ENCODE data around the gene PBRM1.
"Not testable (repeated sequence)": the region's sequence is repeated elsewhere in the genome, so short reads cannot be mapped to it uniquely, and the experiment has no call there.

The PBRM1 gene

DNA sequence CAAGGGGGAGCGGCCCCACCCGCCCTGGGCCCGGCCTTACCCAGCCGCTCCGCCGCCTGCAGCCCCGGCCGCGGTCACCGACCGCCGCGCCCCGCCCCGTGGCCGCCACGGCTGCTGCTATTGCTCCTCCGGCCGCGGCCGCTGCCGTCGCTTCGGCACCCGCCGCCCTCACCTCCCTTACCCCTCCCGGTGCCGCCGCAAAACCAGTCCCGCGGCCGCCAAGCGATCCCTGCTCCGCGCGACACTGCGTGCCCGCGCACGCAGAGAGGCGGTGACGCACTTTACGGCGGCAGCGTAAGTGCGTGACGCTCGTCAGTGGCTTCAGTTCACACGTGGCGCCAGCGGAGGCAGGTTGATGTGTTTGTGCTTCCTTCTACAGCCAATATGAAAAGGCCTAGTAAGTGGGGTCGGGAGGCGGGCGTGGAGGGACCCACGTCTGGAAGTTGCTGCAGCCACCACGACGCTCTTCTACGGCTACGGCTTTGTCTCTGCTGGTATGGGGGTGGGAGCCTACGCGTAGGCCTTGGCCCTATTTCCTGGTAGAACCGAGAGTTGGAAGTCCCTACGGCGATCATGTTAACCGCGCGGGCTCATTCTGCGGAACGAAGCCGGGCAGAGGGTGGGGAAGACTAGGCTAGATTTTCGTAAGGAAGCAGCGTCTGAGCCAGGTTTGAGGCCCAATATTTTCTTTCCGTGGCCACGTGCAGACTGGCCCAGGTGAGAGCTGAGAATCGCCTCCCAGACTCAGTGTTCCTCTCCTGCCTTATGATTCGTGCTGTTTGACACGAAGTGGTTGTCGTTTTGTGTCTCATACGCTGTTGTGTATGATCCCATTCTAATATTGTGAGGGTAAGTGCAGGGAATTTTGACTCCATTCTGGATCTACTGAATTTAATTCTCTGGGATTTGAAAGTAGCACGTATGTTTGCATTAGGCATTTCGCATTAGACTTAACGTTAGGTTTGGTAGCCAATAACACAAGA lies at the start of gene PBRM1, which contains the start of gene GNL3:
TSS of gene PBRM1 (minus strand) at position 205 of the 983 bp plus-strand sequence.
TSS of gene GNL3 (plus strand) at position 324 of the 983 bp plus-strand sequence. CDS start at position 385, 61 bp downstream.
- peak; percentile 75 for DNase-seq (ENCODE audit: low read depth)

DNA sequence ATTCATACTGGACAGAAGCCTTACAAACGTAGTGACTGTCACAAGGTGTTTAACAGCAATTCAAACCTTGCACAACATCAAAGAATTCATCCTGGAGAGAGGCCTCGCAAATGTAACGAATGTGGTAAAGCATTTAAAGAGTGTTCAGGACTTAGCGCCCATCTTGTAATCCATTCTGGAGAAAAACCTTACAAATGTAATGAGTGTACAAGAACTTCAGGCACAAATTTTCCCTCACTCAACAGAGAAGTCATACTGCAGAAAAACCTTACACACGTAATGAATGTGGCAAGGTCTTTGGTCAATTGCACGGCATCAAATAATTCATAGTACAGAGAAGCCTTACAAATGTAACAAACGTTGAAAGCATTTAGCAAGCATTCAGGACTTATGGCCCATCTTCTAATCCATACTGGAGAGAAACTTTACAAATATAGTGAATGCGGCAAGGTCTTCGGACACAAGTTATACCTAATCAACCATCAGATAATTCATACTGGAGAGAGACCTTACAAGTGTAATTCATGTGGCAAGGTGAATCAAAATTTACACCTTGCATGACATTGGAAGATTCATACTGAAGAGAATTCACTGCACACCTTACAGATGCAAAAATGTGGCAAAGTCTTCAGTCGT lies 47.7 kb upstream of the PBRM1 start:
- DNase-seq (ENCODE audit: low read depth): no peak

DNA sequence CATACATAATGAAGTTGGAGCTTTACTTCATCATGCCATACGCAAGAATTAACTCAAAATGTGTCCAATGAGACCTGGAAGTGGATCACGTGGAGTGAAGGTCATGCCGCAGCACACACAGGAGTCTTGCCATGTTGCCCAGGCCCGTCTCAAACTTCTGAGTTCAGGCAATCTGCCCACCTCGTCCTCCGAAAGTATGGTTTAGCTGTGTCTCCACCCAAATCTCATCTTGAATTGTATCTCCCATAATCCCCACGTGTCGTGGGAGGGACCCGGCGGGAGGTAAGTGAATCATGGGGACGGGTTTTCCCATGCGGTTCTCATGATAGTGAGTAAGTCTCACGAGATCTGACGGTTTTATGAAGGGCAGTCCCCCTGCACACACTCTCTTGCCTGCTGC lies 45.9 kb upstream of the PBRM1 start:
- DNase-seq (ENCODE audit: low read depth): no peak

DNA sequence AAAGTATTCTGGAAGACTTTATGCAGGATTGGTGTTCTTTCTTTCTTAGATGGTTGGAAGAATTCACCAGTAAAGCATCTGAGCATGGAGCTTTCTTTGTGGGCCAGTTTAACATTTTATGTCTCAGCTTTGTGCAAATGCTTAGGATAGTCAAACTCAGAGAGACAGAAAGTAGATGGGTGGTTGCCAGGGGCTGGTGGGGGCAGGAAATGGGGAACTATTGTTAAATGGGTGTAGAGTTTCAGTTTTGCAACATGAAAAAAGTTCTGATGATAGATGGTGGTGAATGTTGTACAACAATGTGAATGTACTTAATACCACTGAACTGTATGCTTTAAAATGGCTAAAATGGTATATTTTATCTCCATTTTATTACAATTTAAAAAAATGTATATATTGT lies 45.0 kb upstream of the PBRM1 start:
- DNase-seq (ENCODE audit: low read depth): no peak

DNA sequence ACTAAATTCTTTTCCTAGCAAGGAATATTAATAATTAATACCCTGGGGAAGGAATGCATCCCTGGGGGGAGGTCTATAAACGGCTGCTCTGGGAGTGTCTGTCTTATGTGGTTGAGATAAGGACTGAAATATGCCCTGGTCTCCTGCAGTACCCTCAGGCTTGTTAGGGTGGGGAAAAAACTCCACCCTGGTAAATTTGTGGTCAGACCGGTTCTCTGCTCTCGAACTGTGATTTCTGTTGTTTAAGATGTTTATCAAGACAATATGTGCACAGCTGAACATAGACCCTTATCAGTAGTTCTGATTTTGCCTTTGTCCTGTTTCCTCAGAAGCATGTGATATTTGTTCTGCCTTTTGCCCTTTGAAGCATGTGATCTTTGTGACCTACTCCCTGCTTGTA lies 43.0 kb upstream of the PBRM1 start:
- not testable (repeated sequence) for DNase-seq (ENCODE audit: low read depth)

DNA sequence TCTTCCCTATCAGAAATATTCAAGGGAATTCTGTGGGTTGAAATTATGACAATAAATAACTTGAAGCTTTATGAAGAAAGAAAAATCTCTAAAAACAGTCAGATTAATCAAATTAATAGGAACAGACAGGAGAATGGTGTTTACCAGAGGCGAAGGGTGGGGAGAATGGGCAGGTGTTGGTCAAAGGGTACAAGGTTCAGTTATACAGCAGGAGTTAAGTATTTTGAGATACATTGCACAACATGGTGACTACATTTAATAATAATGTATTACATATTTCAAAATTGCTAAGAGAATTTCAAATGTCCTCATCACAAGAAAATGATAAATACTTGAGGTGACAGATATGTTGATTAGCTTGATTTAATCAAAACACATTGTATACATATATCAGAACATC lies 38.8 kb upstream of the PBRM1 start:
- no peak for DNase-seq (ENCODE audit: low read depth)

DNA sequence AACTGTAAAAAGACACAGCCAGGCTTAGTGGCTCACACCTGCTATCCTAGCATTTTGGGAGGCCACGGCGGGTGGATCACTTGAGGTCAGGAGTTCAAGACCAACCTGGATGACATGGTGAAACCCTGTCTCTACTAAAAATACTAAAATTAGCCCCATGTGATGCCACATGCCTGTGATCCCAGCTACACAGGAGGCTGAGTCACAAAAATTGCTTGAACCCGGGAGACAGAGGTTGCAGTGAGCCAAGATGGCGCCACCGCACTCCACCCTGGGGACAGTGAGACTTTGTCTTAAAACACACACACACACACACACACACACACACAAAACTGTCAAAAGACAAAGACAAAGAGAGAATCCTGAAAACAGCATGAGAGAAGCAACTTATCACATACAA lies 38.2 kb upstream of the PBRM1 start:
- no peak for DNase-seq (ENCODE audit: low read depth)

DNA sequence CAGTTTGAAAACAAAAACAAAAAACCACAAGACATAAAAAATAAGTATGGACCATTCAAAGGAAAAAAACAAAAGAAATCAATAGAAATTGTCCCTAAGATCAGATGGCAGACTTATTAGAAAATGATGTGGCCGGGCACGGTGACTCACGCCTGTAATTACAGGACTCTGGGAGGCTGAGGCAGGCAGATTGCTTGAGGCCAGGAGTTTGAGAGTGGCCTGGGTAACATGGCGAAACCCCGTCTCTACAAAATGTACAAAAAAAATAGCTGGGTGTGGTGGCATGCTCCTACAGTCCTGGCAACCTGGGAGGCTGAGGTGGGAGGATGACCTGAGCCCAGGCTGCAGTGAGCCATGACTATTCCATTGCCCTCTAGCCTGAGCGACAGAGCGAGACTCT lies 36.8 kb upstream of the PBRM1 start:
- no peak for DNase-seq (ENCODE audit: low read depth)

DNA sequence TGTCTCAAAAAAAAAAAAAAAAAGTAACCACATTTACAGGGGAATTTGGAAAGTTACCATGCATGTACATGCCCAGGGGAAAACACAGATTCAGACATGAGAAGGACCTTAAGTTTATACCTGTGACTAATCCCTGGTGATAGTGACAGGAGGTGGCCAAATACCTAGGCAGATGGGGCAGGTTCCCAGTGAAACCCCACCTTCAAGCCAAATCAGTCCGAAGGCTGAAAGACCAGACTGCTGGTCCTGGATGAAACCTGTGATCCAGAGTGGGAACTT lies 36.0 kb upstream of the PBRM1 start:
- no peak for DNase-seq (ENCODE audit: low read depth)

DNA sequence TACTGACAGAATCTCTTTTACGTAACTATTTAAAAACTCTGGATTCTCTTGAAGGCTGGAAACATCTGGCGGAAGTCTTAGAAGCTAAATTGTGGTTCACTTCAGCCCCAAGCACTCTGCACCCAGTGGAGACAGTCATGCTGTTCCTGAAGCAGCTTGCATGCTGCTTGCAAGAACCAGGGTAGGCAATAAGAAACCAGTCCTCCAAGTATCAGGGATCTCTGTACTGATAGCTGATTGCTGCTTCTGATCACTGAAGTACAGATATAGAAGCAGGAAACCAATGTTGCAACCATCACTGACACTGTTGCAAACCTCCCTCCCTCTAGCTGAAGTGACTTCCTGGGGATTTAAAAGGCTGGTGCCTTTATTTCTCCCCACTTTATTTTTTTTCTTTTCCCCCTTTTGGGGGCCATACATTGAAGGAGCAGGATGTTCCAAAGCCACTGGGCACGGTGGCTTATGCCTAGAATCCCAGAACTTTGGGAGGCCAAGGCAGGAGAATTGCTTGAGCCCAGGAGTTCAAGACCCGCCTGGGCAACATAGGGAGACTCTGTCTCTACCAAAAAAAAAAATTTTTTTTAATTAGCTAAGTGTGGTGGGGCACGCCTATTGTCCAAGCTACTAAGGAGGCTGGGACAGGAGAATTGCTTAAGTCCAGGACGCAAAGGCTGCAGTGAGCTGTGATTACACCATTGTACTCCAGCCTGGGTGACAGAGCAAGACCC lies 35.5 kb upstream of the PBRM1 start:
- no peak for DNase-seq (ENCODE audit: low read depth)

DNA sequence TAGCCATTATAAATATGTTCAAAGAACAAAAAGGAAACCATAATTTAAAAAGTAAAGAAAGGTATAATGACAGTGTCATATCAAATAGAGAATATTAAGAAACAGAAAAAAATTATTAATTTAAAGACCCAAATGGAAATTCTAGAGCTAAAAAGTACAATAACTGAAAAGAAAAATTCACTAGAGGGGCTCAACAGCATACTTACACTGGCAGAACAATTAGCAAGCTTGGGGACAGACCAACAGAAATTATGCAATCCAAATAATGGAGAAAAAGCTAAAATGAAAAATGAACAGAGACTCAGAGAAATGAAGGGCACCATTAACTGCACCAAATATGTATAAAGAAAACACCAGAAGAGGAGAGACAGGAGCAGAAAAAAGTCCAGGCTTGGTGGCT lies 33.9 kb upstream of the PBRM1 start:
- DNase-seq (ENCODE audit: low read depth): no peak

DNA sequence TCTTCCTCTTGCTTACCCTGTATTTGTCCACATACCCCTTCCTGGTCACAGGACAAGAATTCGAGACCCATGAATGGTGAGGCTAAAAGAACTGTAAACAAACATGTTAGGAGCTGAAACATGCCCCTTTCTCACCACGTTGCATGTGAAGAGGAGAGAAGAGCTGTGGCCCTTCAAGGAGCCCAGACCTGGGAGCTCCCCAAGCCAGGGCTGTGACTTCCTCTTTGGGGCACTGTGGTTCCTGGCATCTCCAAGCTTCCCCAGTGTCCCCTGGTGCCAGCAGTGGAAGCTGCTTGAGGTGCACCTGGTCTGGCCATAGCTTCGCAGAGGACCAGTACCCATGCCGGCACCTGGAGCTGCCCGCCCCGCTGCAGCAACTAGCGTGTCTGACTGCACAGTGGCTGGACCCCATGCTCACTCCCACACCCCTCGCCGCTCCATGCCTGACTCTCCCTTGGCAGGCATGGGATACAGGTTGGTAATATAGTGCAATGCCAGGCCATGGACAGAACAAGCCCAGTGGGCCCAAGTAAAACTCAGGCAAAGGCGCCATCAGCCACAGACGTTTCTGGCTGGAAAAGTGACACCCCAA lies 30.1 kb upstream of the PBRM1 start:
- no peak for DNase-seq (ENCODE audit: low read depth)

DNA sequence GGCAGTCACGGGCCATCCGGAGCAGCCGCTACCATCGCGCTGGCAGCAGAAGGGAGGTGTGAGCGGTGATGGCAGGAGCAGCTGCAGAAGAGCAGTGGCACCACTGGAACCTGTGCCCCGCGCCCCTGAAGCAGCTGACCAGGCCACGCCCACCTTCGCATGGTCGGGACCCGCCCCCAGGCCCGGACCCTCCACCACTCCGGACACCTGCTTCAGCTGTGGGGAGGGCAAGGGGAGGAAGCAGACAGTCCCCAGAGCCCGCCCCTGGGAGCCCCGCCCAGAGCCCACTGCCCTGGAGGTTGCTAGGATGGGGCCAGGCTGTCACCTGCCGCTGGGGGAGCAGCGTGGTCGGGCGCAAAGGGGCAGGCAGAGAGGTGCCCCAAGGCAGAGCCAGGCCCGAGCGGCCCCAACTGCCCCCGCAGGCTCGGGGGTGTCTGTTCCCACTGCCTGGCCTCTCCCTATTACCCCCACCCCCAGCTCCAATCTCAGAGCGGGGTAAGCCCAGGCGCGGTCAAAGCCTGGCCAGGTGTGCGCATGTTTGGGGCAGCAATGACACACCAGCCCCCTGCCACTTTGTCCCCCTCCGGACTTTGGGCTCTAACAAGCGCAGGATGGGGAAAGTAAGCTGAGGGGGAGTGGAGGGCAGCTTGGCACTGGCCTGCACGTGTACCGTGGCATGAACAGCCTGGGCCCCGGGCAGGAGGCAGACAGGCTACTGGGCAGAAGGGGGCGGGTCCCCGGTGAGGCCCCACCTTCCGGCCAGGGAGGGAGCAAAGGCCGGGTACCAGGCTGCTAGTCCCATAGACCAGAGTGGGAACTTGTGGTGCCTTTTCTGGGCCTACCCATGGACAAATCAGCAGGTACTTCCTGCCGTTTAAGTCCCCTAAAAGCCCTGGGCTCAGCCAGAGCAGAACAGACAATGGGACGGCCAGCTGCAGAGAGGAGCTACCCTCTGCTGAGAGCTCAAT lies 28.9 kb upstream of the PBRM1 start:
- DNase-seq (ENCODE audit: low read depth): no peak

DNA sequence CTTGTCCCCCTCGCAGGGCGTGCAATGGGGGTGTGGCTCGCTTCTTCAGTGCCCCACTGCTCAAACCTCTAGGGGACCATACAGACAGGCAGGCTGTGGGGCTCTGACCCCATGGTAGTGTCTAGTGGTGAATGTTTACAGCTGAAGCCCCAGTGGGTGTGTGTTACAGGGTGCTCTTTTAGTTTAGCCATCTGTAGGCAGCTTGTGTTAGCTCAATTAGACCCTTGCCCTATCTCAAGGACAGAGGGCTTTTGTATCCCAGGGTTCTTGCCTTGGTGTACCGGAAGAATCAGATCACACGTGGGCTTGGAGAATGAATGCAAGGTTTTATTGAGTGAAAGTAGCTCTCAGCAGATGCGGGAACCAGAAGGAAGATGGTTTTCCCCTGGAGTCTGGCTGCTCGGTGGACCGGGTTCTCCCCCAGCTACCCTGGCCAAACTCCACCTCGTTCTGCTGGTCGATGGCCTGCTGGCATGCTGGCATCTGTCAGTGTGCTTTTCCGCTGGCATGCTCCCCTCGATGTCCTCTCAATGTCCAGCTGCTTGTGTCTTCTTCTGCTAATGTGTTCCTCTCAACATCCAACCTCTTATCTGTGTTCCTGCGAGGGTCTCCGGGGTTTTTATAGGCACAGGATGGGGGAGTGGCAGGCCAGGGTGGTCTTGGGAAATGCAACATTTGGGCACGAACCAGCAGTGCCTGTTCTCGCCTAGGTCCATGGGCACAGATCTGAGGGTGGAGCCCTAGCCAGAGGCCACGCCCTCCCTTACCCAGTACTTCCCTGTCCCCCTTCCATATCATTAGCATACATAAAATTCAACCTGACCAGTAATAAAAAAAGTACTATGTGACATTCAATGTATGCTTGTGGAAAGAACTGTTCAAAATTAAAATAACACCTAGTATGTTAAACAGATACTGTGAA lies 26.8 kb upstream of the PBRM1 start:
- DNase-seq (ENCODE audit: low read depth): no peak

DNA sequence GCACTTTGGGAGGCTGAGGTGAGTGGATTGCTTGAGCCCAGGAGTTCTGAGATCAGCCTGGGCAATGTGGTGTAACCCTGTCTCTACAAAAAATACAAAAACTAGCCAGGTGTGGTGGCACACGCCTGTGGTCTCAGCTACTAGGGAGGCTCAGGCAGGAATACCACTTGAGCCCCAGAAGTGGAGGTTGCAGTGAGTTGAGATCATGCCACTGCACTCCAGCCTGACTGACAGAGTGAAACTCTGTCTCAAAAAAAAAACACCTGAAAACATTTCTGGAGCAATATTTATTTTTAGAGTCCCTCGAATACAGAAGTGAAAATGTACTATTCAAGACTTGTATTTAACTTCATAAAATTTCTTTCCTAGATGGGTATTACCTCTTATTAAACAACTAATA lies 24.8 kb upstream of the PBRM1 start:
- no peak for DNase-seq (ENCODE audit: low read depth)

DNA sequence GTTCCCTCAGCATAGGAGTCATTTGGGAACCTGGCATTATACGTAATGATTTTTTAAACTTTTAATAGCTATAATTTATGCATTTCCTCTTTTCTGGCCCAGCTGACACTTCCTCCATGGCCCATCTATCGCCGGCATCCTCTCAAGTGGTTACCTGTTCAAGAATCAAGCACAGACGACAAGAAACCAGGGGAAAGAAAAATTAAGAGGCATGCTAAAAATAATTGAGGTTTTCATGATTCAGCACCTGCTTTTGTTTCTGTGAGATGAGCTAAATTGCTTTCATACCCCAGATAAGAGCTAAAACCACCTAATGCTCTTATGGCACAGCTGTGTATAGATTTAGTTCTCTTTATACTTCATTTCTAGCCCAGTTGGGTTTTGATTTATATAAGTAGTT lies 21.9 kb upstream of the PBRM1 start:
- no peak for DNase-seq (ENCODE audit: low read depth)

DNA sequence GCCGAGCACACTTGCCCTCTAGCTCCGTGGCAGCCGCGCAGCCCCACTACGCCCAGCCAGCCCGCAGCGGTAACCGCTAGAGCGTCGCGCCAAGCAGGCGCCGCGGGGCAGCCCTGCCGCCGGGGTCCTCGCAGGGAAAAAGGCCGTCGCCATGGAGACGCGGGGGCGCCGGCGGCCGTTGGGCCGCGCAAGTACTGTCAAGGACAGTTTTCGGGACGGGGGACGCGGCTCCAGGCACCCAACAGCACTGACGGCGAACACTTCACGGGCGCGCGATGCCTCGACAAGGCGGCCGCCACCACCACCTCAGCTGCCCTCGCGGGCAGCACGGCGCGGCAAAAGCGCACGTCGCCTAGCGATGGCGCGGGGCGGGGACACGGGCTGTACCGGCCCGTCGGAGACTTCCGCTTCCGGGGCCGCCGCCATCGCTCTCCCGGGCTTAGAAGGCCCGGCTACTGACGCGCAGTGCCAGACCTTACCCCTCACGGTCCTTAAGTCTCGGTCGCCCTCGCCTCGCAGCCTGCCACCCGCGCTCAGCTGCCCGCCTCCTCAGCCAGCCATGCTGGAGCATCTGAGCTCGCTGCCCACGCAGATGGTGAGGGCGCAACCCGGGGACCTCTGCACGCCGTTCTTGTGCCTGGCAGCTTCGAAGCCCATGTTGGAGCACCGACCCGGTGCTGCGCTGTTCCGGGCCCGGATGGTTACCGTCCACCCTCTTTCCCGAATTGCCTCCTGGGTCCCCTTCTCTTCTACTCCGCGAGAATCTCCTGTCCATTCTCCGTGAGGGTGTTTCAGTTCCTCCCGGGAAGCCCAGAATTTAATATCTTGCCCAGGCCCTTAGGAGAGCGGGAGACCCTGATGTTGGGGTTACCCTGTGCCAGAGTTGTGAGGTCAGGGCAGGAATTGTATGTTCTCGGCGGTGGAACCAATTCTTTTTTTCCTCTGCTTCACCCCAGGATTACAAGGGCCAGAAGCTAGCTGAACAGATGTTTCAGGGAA lies 20.3 kb upstream of the PBRM1 start, which contains the start of the genes GLT8D1 and SPCS1:
TSS of gene GLT8D1 (minus strand) at position 104 of the 999 bp plus-strand sequence. CDS start 5,331 bp downstream, outside the sequence.
TSS of gene SPCS1 (plus strand) at position 419 of the 999 bp plus-strand sequence. CDS start at position 560, 141 bp downstream.
- no peak for DNase-seq (ENCODE audit: low read depth)

DNA sequence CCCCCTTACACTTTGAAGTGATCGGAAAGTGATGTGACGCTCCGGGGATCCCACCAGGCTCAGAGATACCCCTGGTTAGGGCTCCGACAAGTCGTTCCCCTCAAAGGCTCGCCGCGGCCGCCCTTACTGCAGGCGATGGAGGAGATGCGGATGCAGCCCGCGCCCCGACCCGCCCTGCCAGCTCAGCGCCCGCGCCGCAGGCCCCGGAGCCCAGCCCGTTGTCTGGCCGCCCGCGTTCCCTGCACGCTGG lies 19.6 kb upstream of the PBRM1 start:
- DNase-seq (ENCODE audit: low read depth): no peak
